ENCODE measurements around the gene SEC14L1.

The SEC14L1 gene

DNA sequence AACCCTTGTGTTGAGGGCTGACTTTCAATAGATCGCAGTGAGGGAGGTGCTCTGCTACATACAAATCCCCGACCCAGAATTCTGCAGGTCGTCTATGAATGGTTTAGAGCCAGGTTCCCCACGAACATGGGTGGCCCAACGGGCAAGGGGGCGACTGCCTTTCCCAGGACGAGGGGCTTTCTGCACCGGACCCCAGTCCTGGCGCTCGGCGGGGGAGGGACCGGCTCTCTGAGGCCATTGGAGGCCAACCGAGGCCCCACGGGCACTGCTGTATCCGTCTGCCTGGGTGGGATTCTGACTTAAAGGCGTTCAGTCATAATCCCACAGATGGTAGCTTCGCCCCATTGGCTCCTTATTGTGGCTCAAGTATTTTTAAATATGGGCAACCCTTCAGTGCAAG is 21.2 kb downstream of the SEC14L1 start (continued):
- TF ChIP-seq, protein P1, sequence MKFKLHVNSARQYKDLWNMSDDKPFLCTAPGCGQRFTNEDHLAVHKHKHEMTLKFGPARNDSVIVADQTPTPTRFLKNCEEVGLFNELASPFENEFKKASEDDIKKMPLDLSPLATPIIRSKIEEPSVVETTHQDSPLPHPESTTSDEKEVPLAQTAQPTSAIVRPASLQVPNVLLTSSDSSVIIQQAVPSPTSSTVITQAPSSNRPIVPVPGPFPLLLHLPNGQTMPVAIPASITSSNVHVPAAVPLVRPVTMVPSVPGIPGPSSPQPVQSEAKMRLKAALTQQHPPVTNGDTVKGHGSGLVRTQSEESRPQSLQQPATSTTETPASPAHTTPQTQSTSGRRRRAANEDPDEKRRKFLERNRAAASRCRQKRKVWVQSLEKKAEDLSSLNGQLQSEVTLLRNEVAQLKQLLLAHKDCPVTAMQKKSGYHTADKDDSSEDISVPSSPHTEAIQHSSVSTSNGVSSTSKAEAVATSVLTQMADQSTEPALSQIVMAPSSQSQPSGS (tag by site-specific recombination; IDR thresholded peaks at IDR 0.05; ENCODE audit: low read depth) = no peak
- TF ChIP-seq, protein P2, sequence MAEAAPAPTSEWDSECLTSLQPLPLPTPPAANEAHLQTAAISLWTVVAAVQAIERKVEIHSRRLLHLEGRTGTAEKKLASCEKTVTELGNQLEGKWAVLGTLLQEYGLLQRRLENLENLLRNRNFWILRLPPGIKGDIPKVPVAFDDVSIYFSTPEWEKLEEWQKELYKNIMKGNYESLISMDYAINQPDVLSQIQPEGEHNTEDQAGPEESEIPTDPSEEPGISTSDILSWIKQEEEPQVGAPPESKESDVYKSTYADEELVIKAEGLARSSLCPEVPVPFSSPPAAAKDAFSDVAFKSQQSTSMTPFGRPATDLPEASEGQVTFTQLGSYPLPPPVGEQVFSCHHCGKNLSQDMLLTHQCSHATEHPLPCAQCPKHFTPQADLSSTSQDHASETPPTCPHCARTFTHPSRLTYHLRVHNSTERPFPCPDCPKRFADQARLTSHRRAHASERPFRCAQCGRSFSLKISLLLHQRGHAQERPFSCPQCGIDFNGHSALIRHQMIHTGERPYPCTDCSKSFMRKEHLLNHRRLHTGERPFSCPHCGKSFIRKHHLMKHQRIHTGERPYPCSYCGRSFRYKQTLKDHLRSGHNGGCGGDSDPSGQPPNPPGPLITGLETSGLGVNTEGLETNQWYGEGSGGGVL (tag by site-specific recombination; IDR thresholded peaks at IDR 0.05) = no peak
- TF ChIP-seq ZNF324 (tag by site-specific recombination; IDR thresholded peaks at IDR 0.05) (no peak), ZNF747 (tag by site-specific recombination; IDR thresholded peaks at IDR 0.05) (no peak), ZNF174 (tag by site-specific recombination; IDR thresholded peaks at IDR 0.05) (no peak), ZBTB17 (tag by site-specific recombination; IDR thresholded peaks at IDR 0.05) (no peak), ZNF175 (tag by site-specific recombination; IDR thresholded peaks at IDR 0.05) (no peak)

DNA sequence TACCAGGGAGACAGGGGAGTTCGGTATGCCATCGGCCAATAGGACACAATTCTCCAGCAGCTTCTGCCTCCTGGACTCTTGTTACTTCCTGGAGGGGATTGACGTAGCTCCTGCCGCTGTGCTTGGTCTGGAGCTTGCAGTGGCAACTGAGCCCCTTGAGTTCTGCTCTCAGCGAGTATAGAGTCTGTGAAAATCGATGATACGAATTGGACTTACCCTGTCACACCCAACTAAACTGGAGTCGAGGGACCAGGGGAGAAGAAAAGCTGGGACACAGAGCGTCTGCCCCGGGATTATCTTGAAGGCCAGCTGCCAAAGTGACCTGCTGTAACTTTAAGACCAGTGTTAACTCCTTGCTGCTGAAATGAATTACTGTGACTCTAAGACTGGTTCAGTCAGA is 22.2 kb downstream of the SEC14L1 start:
- no peak overlapping the region for H3K27ac ChIP-seq (ENCODE audit: extremely low read depth, low read depth, low read length)
- peaks cover 0 to 4% of the 10 kb centered on the region in 2 experiments; a peak in 1 of 3 replicates for H3K36me3 ChIP-seq (ENCODE audit: control insufficient read depth in 2 of 2, insufficient read depth in 1 of 2, low read length in 2 of 2)
- H3K4me1 ChIP-seq (ENCODE audit: control insufficient read depth, insufficient read depth, low read length) = peaks cover 16% of the 10 kb centered on the region
- H3K9me3 ChIP-seq (ENCODE audit: control insufficient read depth, insufficient read depth, low read depth, low read length) = no peaks in the 10 kb centered on the region
- CTCF ChIA-PET = interaction anchor here (0.7 to 1.4 kb wide), 3 partner anchors 74 to 339 kb away, joined by 3 to 5 read pairs (median 4); no protein-coding TSS in a partner anchor
- no peak overlapping the region for H3K4me3 ChIP-seq (ENCODE audit: low read depth, low read length)
- POLR2A ChIA-PET = interaction anchor here (0.7 kb wide), 1 partner anchor 22 kb away, joined by 3 read pairs; the partner anchor contains the start of gene SEC14L1
- TF ChIP-seq, protein P3, sequence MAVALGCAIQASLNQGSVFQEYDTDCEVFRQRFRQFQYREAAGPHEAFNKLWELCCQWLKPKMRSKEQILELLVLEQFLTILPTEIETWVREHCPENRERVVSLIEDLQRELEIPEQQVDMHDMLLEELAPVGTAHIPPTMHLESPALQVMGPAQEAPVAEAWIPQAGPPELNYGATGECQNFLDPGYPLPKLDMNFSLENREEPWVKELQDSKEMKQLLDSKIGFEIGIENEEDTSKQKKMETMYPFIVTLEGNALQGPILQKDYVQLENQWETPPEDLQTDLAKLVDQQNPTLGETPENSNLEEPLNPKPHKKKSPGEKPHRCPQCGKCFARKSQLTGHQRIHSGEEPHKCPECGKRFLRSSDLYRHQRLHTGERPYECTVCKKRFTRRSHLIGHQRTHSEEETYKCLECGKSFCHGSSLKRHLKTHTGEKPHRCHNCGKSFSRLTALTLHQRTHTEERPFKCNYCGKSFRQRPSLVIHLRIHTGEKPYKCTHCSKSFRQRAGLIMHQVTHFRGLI (tag by site-specific recombination; IDR thresholded peaks at IDR 0.05) = no peak
- TF ChIP-seq ZNF37A (tag by site-specific recombination; IDR thresholded peaks at IDR 0.05) (no peak), ZNF19 (tag by site-specific recombination; IDR thresholded peaks at IDR 0.05; ENCODE audit: low read depth) (no peak), ZNF521 (tag by site-specific recombination; IDR thresholded peaks at IDR 0.05) (no peak), BCL11B (tag by site-specific recombination; IDR thresholded peaks at IDR 0.05; ENCODE audit: low read depth) (no peak), ZNF76 (tag by site-specific recombination; IDR thresholded peaks at IDR 0.05; ENCODE audit: borderline replicate concordance, low read depth) (no peak), KLF7 (tag by site-specific recombination; IDR thresholded peaks at IDR 0.05; ENCODE audit: borderline replicate concordance) (no peak), SP2 (tag by site-specific recombination; IDR thresholded peaks at IDR 0.05) (no peak), REPIN1 (tag by site-specific recombination; IDR thresholded peaks at IDR 0.05; ENCODE audit: low read depth) (no peak), MZF1 (tag by site-specific recombination; IDR thresholded peaks at IDR 0.05; ENCODE audit: borderline replicate concordance) (no peak), SETDB1 (IDR thresholded peaks at IDR 0.05; ENCODE audit: insufficient read length, low read length) (no peak), ZNF214 (tag by site-specific recombination; IDR thresholded peaks at IDR 0.05; ENCODE audit: borderline replicate concordance) (no peak), ZNF791 (tag by site-specific recombination; IDR thresholded peaks at IDR 0.05) (no peak), ZNF664 (tag by site-specific recombination; IDR thresholded peaks at IDR 0.05) (no peak)
- TF ChIP-seq, protein P4, sequence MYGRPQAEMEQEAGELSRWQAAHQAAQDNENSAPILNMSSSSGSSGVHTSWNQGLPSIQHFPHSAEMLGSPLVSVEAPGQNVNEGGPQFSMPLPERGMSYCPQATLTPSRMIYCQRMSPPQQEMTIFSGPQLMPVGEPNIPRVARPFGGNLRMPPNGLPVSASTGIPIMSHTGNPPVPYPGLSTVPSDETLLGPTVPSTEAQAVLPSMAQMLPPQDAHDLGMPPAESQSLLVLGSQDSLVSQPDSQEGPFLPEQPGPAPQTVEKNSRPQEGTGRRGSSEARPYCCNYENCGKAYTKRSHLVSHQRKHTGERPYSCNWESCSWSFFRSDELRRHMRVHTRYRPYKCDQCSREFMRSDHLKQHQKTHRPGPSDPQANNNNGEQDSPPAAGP (tag by site-specific recombination; IDR thresholded peaks at IDR 0.05) = no peak
- TF ChIP-seq, protein P2 (tag by site-specific recombination; IDR thresholded peaks at IDR 0.05) = no peak
- TF ChIP-seq, protein P5, sequence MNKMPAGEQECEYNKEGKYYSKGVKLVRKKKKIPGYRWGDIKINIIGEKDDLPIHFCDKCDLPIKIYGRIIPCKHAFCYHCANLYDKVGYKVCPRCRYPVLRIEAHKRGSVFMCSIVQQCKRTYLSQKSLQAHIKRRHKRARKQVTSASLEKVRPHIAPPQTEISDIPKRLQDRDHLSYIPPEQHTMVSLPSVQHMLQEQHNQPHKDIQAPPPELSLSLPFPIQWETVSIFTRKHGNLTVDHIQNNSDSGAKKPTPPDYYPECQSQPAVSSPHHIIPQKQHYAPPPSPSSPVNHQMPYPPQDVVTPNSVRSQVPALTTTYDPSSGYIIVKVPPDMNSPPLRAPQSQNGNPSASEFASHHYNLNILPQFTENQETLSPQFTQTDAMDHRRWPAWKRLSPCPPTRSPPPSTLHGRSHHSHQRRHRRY (tag by site-specific recombination; IDR thresholded peaks at IDR 0.05) = no peak
- TF ChIP-seq, protein P6, sequence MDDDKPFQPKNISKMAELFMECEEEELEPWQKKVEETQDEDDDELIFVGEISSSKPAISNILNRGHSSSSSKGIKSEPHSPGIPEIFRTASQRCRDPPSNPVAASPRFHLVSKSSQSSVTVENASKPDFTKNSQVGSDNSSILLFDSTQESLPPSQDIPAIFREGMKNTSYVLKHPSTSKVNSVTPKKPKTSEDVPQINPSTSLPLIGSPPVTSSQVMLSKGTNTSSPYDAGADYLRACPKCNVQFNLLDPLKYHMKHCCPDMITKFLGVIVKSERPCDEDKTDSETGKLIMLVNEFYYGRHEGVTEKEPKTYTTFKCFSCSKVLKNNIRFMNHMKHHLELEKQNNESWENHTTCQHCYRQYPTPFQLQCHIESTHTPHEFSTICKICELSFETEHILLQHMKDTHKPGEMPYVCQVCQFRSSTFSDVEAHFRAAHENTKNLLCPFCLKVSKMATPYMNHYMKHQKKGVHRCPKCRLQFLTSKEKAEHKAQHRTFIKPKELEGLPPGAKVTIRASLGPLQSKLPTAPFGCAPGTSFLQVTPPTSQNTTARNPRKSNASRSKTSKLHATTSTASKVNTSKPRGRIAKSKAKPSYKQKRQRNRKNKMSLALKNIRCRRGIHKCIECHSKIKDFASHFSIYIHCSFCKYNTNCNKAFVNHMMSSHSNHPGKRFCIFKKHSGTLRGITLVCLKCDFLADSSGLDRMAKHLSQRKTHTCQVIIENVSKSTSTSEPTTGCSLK (tag by site-specific recombination; IDR thresholded peaks at IDR 0.05) = no peak
